GM18873 (cell line): Measurements from ENCODE around the gene GRB7.
"Not testable (repeated sequence)": the region's sequence is repeated elsewhere in the genome, so short reads cannot be mapped to it uniquely, and the experiment has no call there.

Experiments
- ATAC-seq: cut with Tn5 transposase; IDR thresholded peaks from one replicate; pipeline ENCODE4 v1.9.1; 2021; ENCODE audit warnings: mild to moderate bottlenecking, moderate library complexity, moderate number of reproducible peaks; ENCODE audit not compliant: unreplicated experiment, low FRiP score

The GRB7 gene

GRCh38 chr17:39750131-39751015 lies 12.6 kb downstream of the GRB7 start:
- no peak for ATAC-seq

- no peak for ATAC-seq
These were observed 13.3 kb downstream of the GRB7 start for GRCh38 chr17:39751016-39751543.

- no peak for ATAC-seq
These were observed 13.9 kb downstream of the GRB7 start for GRCh38 chr17:39751637-39752036.

- ATAC-seq, result no peak
These were observed 14.6 kb downstream of the GRB7 start for GRCh38 chr17:39752241-39752881.

GRCh38 chr17:39753514-39754160 lies 15.9 kb downstream of the GRB7 start:
- no peak for ATAC-seq

- ATAC-seq, result peak; percentile 50
These were observed 16.6 kb downstream of the GRB7 start for GRCh38 chr17:39754161-39754957.

GRCh38 chr17:39754958-39755553 lies 17.3 kb downstream of the GRB7 start:
- no peak for ATAC-seq

GRCh38 chr17:39755554-39756379 lies 18.0 kb downstream of the GRB7 start:
- ATAC-seq, result no peak

- ATAC-seq, result no peak
These were observed 18.8 kb downstream of the GRB7 start for GRCh38 chr17:39756380-39757079.

- ATAC-seq, result no peak
These were observed 19.5 kb downstream of the GRB7 start for GRCh38 chr17:39757176-39757662.

GRCh38 chr17:39757931-39758873 lies 20.5 kb downstream of the GRB7 start:
- ATAC-seq, result no peak

- no peak for ATAC-seq
These were observed 21.5 kb downstream of the GRB7 start for GRCh38 chr17:39759204-39759603.

- no peak for ATAC-seq
These were observed 24.2 kb downstream of the GRB7 start for GRCh38 chr17:39761861-39762496.

- no peak for ATAC-seq
These were observed 25.5 kb downstream of the GRB7 start for GRCh38 chr17:39763051-39763820.

- ATAC-seq, result not testable (repeated sequence)
These were observed 26.4 kb downstream of the GRB7 start for GRCh38 chr17:39764171-39764570.

- ATAC-seq, result no peak
These were observed 27.4 kb downstream of the GRB7 start for GRCh38 chr17:39765175-39765574.
